OCI-LY1 (cell line): ENCODE measurements around the gene CALU.

Experiments
- H2AFZ ChIP-seq: fragments of 200-600 bp; sonication (generic), shearing (Covaris generic); 2 replicates; pipeline ENCODE4 v1.6.0; 2014; ENCODE audit warnings: antibody characterized with exemption, mild to moderate bottlenecking, low read length
- H3F3A ChIP-seq: fragments of 200-600 bp; sonication (generic), shearing (Covaris generic); 2 replicates; pipeline ENCODE4 v1.6.0; 2014; ENCODE audit warnings: mild to moderate bottlenecking, antibody characterized with exemption, low read length, moderate library complexity; ENCODE audit not compliant: insufficient read depth
- H3K27ac ChIP-seq: fragments of 200-600 bp; sonication (generic); 2 replicates; pipeline ENCODE4 v1.5.1; 2014; ENCODE audit warnings: low read length, mixed run types, mild to moderate bottlenecking, low read depth; ENCODE audit not compliant: poor library complexity, severe bottlenecking
- H3K27me3 ChIP-seq: fragments of 200-600 bp; sonication (generic); 2 replicates; pipeline ENCODE4 v1.6.0; 2014; ENCODE audit warnings: antibody characterized with exemption, mild to moderate bottlenecking, low read length, moderate library complexity; ENCODE audit not compliant: insufficient read depth
- H3K36me3 ChIP-seq: fragments of 200-600 bp; sonication (generic); 2 replicates; pipeline ENCODE4 v1.6.1; 2014; ENCODE audit warnings: mild to moderate bottlenecking, antibody characterized with exemption, low read length, moderate library complexity, mixed read lengths; ENCODE audit not compliant: insufficient read depth
- H3K4me1 ChIP-seq: fragments of 200-600 bp; sonication (generic); 2 replicates; pipeline ENCODE4 v1.5.1; 2014; ENCODE audit warnings: mild to moderate bottlenecking, low read length, moderate library complexity; ENCODE audit not compliant: insufficient read depth, severe bottlenecking
- H3K4me2 ChIP-seq: fragments of 200-600 bp; sonication (generic), shearing (Covaris generic); 2 replicates; pipeline ENCODE4 v1.6.1; 2014; ENCODE audit warnings: low read length
- H3K4me3 ChIP-seq: fragments of 200-600 bp; sonication (generic); 2 replicates; pipeline ENCODE4 v1.5.1; 2014; ENCODE audit warnings: low read length, low read depth, mild to moderate bottlenecking, mixed read lengths; ENCODE audit not compliant: poor library complexity, severe bottlenecking
- H3K79me2 ChIP-seq: fragments of 200-600 bp; shearing (Covaris generic); 2 replicates; pipeline ENCODE4 v1.6.1; 2016; ENCODE audit warnings: mixed run types, low read length, mixed read lengths; ENCODE audit not compliant: insufficient read depth
- H3K9ac ChIP-seq: fragments of 200-600 bp; sonication (generic), shearing (Covaris generic); 2 replicates; pipeline ENCODE4 v1.6.1; 2014; ENCODE audit warnings: mild to moderate bottlenecking, low read length, mixed read lengths
- H3K9me2 ChIP-seq: fragments of 200-600 bp; sonication (generic), shearing (Covaris generic); 2 replicates; pipeline ENCODE4 v1.6.1; 2014; ENCODE audit warnings: low read depth, mild to moderate bottlenecking, low read length, mixed read lengths
- H3K9me3 ChIP-seq: fragments of 200-600 bp; shearing (Covaris generic); 2 replicates; pipeline ENCODE4 v1.6.1; 2014; ENCODE audit warnings: low read length, mixed read lengths
- H4K20me1 ChIP-seq: fragments of 200-600 bp; sonication (generic), shearing (Covaris generic); 2 replicates; pipeline ENCODE4 v1.6.0; 2016; ENCODE audit warnings: mild to moderate bottlenecking, low read length; ENCODE audit not compliant: insufficient read depth
- EZH2 ChIP-seq: fragments of 200-600 bp; sonication (generic), shearing (Covaris generic); IDR thresholded peaks from 2 replicates; pipeline ENCODE4 v1.8.0; 2017; ENCODE audit warnings: borderline replicate concordance, mixed run types, mild to moderate bottlenecking, antibody characterized with exemption, low read length, moderate library complexity, mixed read lengths
- TF ChIP-seq, protein P1 (sequence below): fragments of 200-600 bp; sonication (generic), shearing (Covaris generic); IDR thresholded peaks from 2 replicates; pipeline ENCODE4 v1.5.1; 2017; ENCODE audit warnings: mild to moderate bottlenecking, antibody characterized with exemption, low read length, moderate library complexity, mixed read lengths

The CALU gene

DNA sequence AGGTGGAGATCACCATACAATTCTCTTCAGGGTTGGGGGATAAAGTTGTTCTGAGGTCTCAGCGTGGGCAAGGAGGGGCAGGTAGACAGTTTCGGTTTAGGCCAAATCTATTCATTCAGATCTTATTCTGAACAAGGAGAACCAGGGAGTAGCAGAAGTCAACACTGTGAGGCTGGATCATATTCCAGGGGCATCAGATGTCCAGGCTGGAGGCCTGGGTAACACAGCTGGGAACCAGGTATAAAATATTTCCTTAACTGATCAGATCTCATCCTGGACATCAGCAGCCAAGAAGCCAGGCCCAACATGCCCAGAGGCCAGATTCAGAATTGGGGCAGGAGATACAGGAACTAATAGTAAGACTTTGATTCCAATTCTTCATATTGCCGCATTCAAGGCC lies 71.8 kb downstream of the CALU start:
- Histone ChIP-seq H3F3A (no peaks in the 10 kb centered on the region), H3K9me2 (no peaks in the 10 kb centered on the region), H2AFZ (no peak overlapping the region), H3K36me3 (peaks cover under 1% of the 10 kb centered on the region; the same call in 1 of the 2 replicates), H3K79me2 (no peaks in the 10 kb centered on the region), H4K20me1 (no peaks in the 10 kb centered on the region), H3K9ac (no peak overlapping the region), H3K27me3 (peaks cover 7% of the 10 kb centered on the region; the same call in 1 of the 2 replicates), H3K4me1 (no peaks in the 10 kb centered on the region), H3K4me2 (no peak overlapping the region), H3K27ac (no peak overlapping the region), H3K4me3 (no peak overlapping the region), H3K9me3 (no peaks in the 10 kb centered on the region)
- TF ChIP-seq, protein P1, sequence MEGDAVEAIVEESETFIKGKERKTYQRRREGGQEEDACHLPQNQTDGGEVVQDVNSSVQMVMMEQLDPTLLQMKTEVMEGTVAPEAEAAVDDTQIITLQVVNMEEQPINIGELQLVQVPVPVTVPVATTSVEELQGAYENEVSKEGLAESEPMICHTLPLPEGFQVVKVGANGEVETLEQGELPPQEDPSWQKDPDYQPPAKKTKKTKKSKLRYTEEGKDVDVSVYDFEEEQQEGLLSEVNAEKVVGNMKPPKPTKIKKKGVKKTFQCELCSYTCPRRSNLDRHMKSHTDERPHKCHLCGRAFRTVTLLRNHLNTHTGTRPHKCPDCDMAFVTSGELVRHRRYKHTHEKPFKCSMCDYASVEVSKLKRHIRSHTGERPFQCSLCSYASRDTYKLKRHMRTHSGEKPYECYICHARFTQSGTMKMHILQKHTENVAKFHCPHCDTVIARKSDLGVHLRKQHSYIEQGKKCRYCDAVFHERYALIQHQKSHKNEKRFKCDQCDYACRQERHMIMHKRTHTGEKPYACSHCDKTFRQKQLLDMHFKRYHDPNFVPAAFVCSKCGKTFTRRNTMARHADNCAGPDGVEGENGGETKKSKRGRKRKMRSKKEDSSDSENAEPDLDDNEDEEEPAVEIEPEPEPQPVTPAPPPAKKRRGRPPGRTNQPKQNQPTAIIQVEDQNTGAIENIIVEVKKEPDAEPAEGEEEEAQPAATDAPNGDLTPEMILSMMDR = no peak
- no peak for TF ChIP-seq EZH2

DNA sequence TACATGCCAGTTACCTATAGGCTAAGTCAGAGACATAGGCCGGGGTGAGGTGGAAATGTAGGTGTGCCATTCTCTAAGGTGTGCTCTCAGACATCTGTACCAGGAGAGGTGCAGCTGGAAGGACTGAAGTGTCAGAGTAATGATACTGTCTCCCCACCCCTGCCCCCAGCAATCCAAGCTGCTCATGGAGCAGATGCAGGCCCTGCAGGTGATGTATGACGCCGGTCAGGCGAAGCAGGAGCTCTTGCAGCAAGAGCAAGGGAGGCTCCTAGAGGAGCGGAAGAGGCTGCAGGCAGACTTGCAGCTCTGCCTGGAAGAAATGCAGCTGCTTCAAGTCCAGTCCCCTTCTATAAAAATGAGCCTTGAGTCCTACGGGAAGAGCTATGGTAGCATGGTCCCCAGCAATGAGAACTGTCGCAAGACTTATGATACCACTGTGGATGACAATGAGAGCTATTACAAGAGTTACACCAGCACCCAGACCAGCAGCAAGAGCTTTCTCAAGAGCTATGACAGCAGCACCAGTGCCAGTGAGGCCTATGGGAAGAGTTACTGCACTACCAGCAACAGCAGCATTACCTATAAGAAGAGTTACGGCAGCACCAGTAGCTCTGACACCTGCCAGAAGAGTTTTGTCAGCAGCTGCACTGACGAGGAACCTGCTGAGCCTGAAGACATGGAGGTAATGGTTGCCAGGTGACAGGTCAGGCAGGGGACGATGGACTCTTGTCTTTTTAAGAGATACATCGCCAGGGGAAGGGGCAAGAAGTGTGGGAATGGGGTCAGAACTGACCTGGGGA lies 72.7 kb downstream of the CALU start:
- Histone ChIP-seq H3K9me2 (no peaks in the 10 kb centered on the region), H3K27me3 (peaks cover 10% of the 10 kb centered on the region; the same call in 1 of the 2 replicates), H3K4me3 (no peak overlapping the region), H2AFZ (no peak overlapping the region), H3K9me3 (no peaks in the 10 kb centered on the region), H3F3A (no peaks in the 10 kb centered on the region), H3K36me3 (no peaks in the 10 kb centered on the region), H3K9ac (no peak overlapping the region), H3K27ac (no peak overlapping the region), H3K4me2 (no peak overlapping the region), H3K79me2 (no peaks in the 10 kb centered on the region), H3K4me1 (no peaks in the 10 kb centered on the region), H4K20me1 (no peaks in the 10 kb centered on the region)
- no peak for TF ChIP-seq EZH2
- TF ChIP-seq, protein P1 = no peak

DNA sequence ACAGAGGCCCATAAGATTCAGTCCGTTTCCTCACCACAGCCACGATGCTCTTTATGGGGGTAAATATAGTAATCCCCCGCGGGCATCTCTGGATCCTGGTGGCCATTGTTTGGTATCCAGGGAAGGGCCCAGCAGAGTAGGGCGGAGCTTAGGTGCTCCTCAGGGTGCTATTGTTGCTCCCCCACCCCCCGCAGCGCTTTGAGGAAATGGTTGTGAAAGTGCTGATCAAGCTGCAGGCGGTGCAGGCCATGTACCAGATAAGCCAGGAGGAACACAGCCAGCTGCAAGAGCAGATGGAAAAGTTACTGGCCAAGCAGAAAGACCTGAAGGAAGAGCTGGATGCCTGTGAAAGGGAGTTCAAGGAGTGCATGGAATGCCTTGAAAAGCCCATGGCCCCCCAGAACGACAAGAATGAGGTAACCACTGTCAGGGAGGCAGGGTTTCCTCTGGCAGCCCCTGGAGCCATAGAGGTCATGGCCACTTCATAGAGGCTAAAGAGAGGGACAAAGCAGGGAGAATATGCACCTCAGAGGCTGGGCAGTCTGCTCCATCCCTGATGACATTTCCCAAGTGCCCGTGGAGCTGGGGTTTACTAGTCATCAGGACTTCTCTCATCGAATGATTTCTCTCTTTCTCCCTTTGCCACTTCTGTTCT lies 73.5 kb downstream of the CALU start:
- Histone ChIP-seq H3K4me3 (no peak overlapping the region), H3K9me3 (no peaks in the 10 kb centered on the region), H3K4me1 (no peaks in the 10 kb centered on the region), H3K9me2 (no peaks in the 10 kb centered on the region), H3K36me3 (no peaks in the 10 kb centered on the region), H2AFZ (no peak overlapping the region), H3K79me2 (no peaks in the 10 kb centered on the region), H3K27me3 (peaks cover 10% of the 10 kb centered on the region; the same call in 1 of the 2 replicates), H4K20me1 (no peaks in the 10 kb centered on the region), H3K27ac (no peak overlapping the region), H3F3A (no peaks in the 10 kb centered on the region), H3K4me2 (no peak overlapping the region), H3K9ac (no peak overlapping the region)
- TF ChIP-seq EZH2 = no peak
- TF ChIP-seq, protein P1 = no peak
